Naive B cell (primary cell): Measurements from ENCODE around the gene BPIFA3. TPM values are rescaled to one million over a fixed set of nuclear protein-coding genes. Genes with fewer than 3 reads are reported as not detected.

Experiments
- polyA plus RNA-seq, 6 donors: library from polyadenylated mRNA; unstranded; fragments of 300-500 nt; fragmentation: Illumina TruSeq; gene quantifications; one replicate each; pipeline ENCODE4 v1.2.3, GENCODE V29; 2021; ENCODE audit warnings: low read depth in 6 of 6

BPIFA3 gene
- polyA plus RNA-seq, 6 donors from 2014 or later, result not detected

Other genes with a start within 250 kb of the BPIFA3 start
- not detected for gene SUN5, start 212.9 kb upstream of the BPIFA3 start, polyA plus RNA-seq
- not detected for gene BPIFB2, start 209.6 kb upstream of the BPIFA3 start, polyA plus RNA-seq
- not detected for gene BPIFB6, start 185.7 kb upstream of the BPIFA3 start, polyA plus RNA-seq
- gene BPIFB3, start 163.4 kb upstream of the BPIFA3 start, polyA plus RNA-seq, result not detected
- gene BPIFB4, start 137.7 kb upstream of the BPIFA3 start, polyA plus RNA-seq, result not detected
- not detected for gene BPIFA2, start 49.2 kb upstream of the BPIFA3 start, polyA plus RNA-seq
- gene BPIFA1, start 18.6 kb downstream of the BPIFA3 start, polyA plus RNA-seq, result not detected
- not detected for gene BPIFB1, start 65.9 kb downstream of the BPIFA3 start, polyA plus RNA-seq
- gene CDK5RAP1, start 184.2 kb downstream of the BPIFA3 start, polyA plus RNA-seq, result 10 to 100 TPM; 22.4 to 53.5 (median 28.8) TPM
- gene SNTA1, start 226.4 kb downstream of the BPIFA3 start, polyA plus RNA-seq, result 1 to 10 TPM; 3.1 to 6.0 (median 3.9) TPM